Cardiac fibroblast (primary cell): ENCODE measurements around the gene KIN.

Source experiments
- DNase-seq, 2 donors: peaks; one replicate each; pipeline versions ENCODE4 v3.0.0 to v3.0.0-alpha.2; 2010; ENCODE audit warnings: low read depth in 2 of 2
- H3K4me3 ChIP-seq, 2 donors: replicated peaks in 1 of 2; 1 replicate in 1 of 2; 2 replicates in 1 of 2; pipeline ENCODE4 v1.5.1; 2011; ENCODE audit warnings: low read depth in 2 of 2, low read length in 2 of 2, mild to moderate bottlenecking in 2 of 2, moderate library complexity in 1 of 2
- CTCF ChIP-seq: IDR thresholded peaks from one replicate; pipeline ENCODE4 v1.5.1; 2011; ENCODE audit warnings: low read depth, mild to moderate bottlenecking, low read length, inconsistent platforms

KIN gene

GRCh38 chr10:7795605-7796004 lies 7.8 kb upstream of the KIN start:
- no peak overlapping the region for H3K4me3 ChIP-seq
- DNase-seq, result peak; percentile 19 to 85
- TF ChIP-seq CTCF, result no peak

GRCh38 chr10:7794251-7795026 lies 6.6 kb upstream of the KIN start:
- TF ChIP-seq CTCF, result no peak
- DNase-seq, result no peak
- H3K4me3 ChIP-seq, result no peak overlapping the region

GRCh38 chr10:7792541-7792940 lies 4.7 kb upstream of the KIN start:
- no peak overlapping the region for H3K4me3 ChIP-seq
- DNase-seq, result no peak
- TF ChIP-seq CTCF, result no peak

GRCh38 chr10:7789390-7789789 lies 1.6 kb upstream of the KIN start:
- H3K4me3 ChIP-seq, result peak overlapping the region; percentile 93 to 100
- no peak for TF ChIP-seq CTCF
- DNase-seq, result peak; percentile 35 to 36

GRCh38 chr10:7788639-7789286 lies 970 bp upstream of the KIN start:
- DNase-seq, result peak; percentile 34 to 44
- TF ChIP-seq CTCF, result no peak
- H3K4me3 ChIP-seq, result peak overlapping the region; percentile 93 to 100

- DNase-seq, result peak; percentile 12 to 35
- H3K4me3 ChIP-seq, result peak overlapping the region; percentile 93 to 100
- no peak for TF ChIP-seq CTCF
These were observed 490 bp downstream of the KIN start for GRCh38 chr10:7787150-7787856.
